Loucy (cell line): ENCODE measurements around the gene FADS3.

Source experiments
- EZH2phosphoT487 ChIP-seq: fragments of 200-600 bp; IDR thresholded peaks from 2 replicates; pipeline ENCODE4 v1.6.1; 2018; ENCODE audit warnings: antibody characterized with exemption, mild to moderate bottlenecking, moderate library complexity, borderline replicate concordance
- TF ChIP-seq, protein P1 (sequence below): fragments of 200-600 bp; sonication (generic); conservative IDR thresholded peaks from 2 replicates; pipeline ENCODE4 v1.5.1; 2014; ENCODE audit warnings: mild to moderate bottlenecking, antibody characterized with exemption, low read length

DNA sequence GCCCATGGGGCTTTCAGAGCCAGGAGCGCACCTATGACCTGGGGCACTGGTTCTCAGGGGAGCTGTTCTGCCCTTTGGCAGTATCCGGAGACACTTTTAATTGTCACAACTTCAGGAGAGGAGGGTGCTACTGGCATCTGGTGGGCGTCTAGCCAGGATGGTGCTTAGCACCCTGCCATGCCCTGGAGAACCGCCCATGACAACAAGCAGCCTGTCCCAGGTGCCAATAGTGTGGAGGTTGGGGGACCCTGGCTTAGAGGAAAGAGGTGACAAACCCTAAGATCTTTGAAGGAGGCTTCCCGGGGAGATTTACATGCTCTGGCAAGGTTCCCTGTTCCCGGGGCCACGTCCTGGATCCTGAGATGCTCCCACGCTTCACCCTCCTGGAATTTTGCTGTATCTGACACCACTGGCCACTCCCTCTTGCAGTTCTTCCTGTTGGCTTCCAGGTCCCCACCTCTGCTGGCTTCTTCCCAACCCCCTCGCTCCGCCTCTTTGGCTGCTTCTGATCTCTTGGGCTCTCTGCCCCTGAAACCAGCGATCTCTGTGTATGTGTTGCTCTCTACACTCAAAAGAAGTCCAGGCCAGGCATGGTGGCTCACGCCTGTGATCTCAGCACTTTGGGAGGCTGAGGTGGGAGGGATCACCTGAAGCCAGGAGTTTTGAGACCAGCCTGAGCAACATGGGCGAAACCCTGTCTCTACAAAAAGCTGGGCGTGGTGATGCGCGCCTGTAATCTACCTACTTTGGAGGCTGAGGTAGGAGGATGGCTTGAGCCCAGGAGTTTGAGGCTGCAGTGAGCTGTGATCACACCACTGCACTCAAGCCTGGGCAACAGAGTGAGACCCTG lies 31.1 kb downstream of the FADS3 start:
- TF ChIP-seq, protein P1, sequence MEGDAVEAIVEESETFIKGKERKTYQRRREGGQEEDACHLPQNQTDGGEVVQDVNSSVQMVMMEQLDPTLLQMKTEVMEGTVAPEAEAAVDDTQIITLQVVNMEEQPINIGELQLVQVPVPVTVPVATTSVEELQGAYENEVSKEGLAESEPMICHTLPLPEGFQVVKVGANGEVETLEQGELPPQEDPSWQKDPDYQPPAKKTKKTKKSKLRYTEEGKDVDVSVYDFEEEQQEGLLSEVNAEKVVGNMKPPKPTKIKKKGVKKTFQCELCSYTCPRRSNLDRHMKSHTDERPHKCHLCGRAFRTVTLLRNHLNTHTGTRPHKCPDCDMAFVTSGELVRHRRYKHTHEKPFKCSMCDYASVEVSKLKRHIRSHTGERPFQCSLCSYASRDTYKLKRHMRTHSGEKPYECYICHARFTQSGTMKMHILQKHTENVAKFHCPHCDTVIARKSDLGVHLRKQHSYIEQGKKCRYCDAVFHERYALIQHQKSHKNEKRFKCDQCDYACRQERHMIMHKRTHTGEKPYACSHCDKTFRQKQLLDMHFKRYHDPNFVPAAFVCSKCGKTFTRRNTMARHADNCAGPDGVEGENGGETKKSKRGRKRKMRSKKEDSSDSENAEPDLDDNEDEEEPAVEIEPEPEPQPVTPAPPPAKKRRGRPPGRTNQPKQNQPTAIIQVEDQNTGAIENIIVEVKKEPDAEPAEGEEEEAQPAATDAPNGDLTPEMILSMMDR: no peak
- TF ChIP-seq EZH2phosphoT487: no peak
